MG63 (cell line): ENCODE measurements around the gene MTRF1L. TPM values are rescaled to one million over a fixed set of nuclear protein-coding genes. Genes with fewer than 3 reads are reported as not detected.
"Not testable (repeated sequence)": the region's sequence is repeated elsewhere in the genome, so short reads cannot be mapped to it uniquely, and the experiment has no call there.

ENCODE experiments used
- DNase-seq: peaks from one replicate; pipeline ENCODE4 v3.0.0-alpha.2; 2020
- H3K27me3 ChIP-seq: fragments of 250-450 bp; sonication (Bioruptor Pico); 2 replicates; pipeline ENCODE4 v1.5.1; 2020; ENCODE audit warnings: mild to moderate bottlenecking, moderate library complexity
- H3K36me3 ChIP-seq: fragments of 250-450 bp; sonication (Bioruptor Pico); 2 replicates; pipeline ENCODE4 v1.5.1; 2020; ENCODE audit warnings: mild to moderate bottlenecking, moderate library complexity
- H3K4me3 ChIP-seq: fragments of 250-450 bp; sonication (Bioruptor Pico); 2 replicates; pipeline ENCODE4 v1.5.1; 2020; ENCODE audit warnings: mild to moderate bottlenecking, moderate library complexity
- H3K9me3 ChIP-seq: fragments of 250-450 bp; sonication (Bioruptor Pico); 2 replicates; pipeline ENCODE4 v1.5.1; 2020; ENCODE audit warnings: mild to moderate bottlenecking, moderate library complexity
- total RNA-seq: library from RNA; depleted of rRNA; stranded (reverse); fragments of >200 nt; shearing (Covaris generic); gene quantifications from 2 replicates; pipeline ENCODE4 v1.2.3, GENCODE V29; 2014; ENCODE audit warnings: low replicate concordance

Gene MTRF1L
- total RNA-seq, 1 experiment from 2014 or later: 14.6 TPM

- Histone ChIP-seq H3K36me3 (no peaks in the 10 kb centered on the region), H3K27me3 (no peaks in the 10 kb centered on the region), H3K4me3 (no peak overlapping the region), H3K9me3 (no peaks in the 10 kb centered on the region)
- DNase-seq: no peak
These were observed 15.8 kb upstream of the MTRF1L start for GRCh38 chr6:153018355-153018754.

GRCh38 chr6:153016846-153017245 lies 14.3 kb upstream of the MTRF1L start:
- no peaks in the 10 kb centered on the region for H3K36me3 ChIP-seq
- no peak overlapping the region for H3K4me3 ChIP-seq
- H3K9me3 ChIP-seq: no peaks in the 10 kb centered on the region
- H3K27me3 ChIP-seq: no peaks in the 10 kb centered on the region
- DNase-seq: no peak

- Histone ChIP-seq H3K27me3 (no peaks in the 10 kb centered on the region), H3K4me3 (no peak overlapping the region), H3K36me3 (no peaks in the 10 kb centered on the region), H3K9me3 (no peaks in the 10 kb centered on the region)
- no peak for DNase-seq
These were observed 12.7 kb upstream of the MTRF1L start for GRCh38 chr6:153015094-153015640.

- no peaks in the 10 kb centered on the region for H3K36me3 ChIP-seq
- H3K27me3 ChIP-seq: no peaks in the 10 kb centered on the region
- DNase-seq: no peak
- no peaks in the 10 kb centered on the region for H3K9me3 ChIP-seq
- no peak overlapping the region for H3K4me3 ChIP-seq
These were observed 10.9 kb upstream of the MTRF1L start for GRCh38 chr6:153013438-153013837.

- H3K36me3 ChIP-seq: no peaks in the 10 kb centered on the region
- no peaks in the 10 kb centered on the region for H3K9me3 ChIP-seq
- H3K4me3 ChIP-seq: no peak overlapping the region
- DNase-seq: no peak
- no peaks in the 10 kb centered on the region for H3K27me3 ChIP-seq
These were observed 10.3 kb upstream of the MTRF1L start for GRCh38 chr6:153012856-153013255.

- Histone ChIP-seq H3K36me3 (peaks cover 17% of the 10 kb centered on the region), H3K9me3 (no peaks in the 10 kb centered on the region), H3K27me3 (no peaks in the 10 kb centered on the region), H3K4me3 (peak overlapping the region; percentile 87)
- no peak for DNase-seq
These were observed 819 bp upstream of the MTRF1L start for GRCh38 chr6:153003366-153003690.

- Histone ChIP-seq H3K36me3 (peaks cover 29% of the 10 kb centered on the region), H3K4me3 (peak overlapping the region; percentile 87), H3K27me3 (no peaks in the 10 kb centered on the region), H3K9me3 (no peaks in the 10 kb centered on the region)
- DNase-seq: no peak
These were observed 519 bp downstream of the MTRF1L start for GRCh38 chr6:153001767-153002612.

GRCh38 chr6:153000790-153001189 lies 1.7 kb downstream of the MTRF1L start:
- H3K9me3 ChIP-seq, H3K27me3 ChIP-seq, DNase-seq: not testable (repeated sequence)
- H3K36me3 ChIP-seq: peaks cover 38% of the 10 kb centered on the region
- H3K4me3 ChIP-seq: peak overlapping the region; percentile 87

- peaks cover 43% of the 10 kb centered on the region for H3K36me3 ChIP-seq
- H3K27me3 ChIP-seq: no peaks in the 10 kb centered on the region
- no peak for DNase-seq
- no peaks in the 10 kb centered on the region for H3K9me3 ChIP-seq
- H3K4me3 ChIP-seq: no peak overlapping the region
These were observed 2.3 kb downstream of the MTRF1L start for GRCh38 chr6:153000243-153000642.

- not testable (repeated sequence) for H3K9me3 ChIP-seq, DNase-seq, H3K27me3 ChIP-seq, H3K4me3 ChIP-seq
- peaks cover 50% of the 10 kb centered on the region for H3K36me3 ChIP-seq
These were observed 3.0 kb downstream of the MTRF1L start for GRCh38 chr6:152999538-152999937.

- no peak for DNase-seq
- Histone ChIP-seq H3K4me3 (no peak overlapping the region), H3K36me3 (peaks cover 80% of the 10 kb centered on the region), H3K9me3 (no peaks in the 10 kb centered on the region), H3K27me3 (no peaks in the 10 kb centered on the region)
These were observed 8.7 kb downstream of the MTRF1L start for GRCh38 chr6:152993847-152994246.

- H3K9me3 ChIP-seq: no peaks in the 10 kb centered on the region
- H3K36me3 ChIP-seq: peaks cover 75% of the 10 kb centered on the region
- no peak for DNase-seq
- H3K27me3 ChIP-seq: no peaks in the 10 kb centered on the region
- no peak overlapping the region for H3K4me3 ChIP-seq
These were observed 9.1 kb downstream of the MTRF1L start for GRCh38 chr6:152993431-152993830.

GRCh38 chr6:152986978-152987377 lies 15.5 kb downstream of the MTRF1L start:
- no peak for DNase-seq
- H3K4me3 ChIP-seq: no peak overlapping the region

GRCh38 chr6:152985300-152985699 lies 17.2 kb downstream of the MTRF1L start:
- H3K9me3 ChIP-seq, H3K4me3 ChIP-seq, H3K27me3 ChIP-seq, DNase-seq: not testable (repeated sequence)
- peaks cover 41% of the 10 kb centered on the region for H3K36me3 ChIP-seq

More at GRCh38 chr6:152986978-152987377, 15.5 kb downstream of the MTRF1L start:
- Histone ChIP-seq H3K27me3 (no peaks in the 10 kb centered on the region), H3K36me3 (peaks cover 41% of the 10 kb centered on the region), H3K9me3 (no peaks in the 10 kb centered on the region)

GRCh38 chr6:152984513-152984872 lies 18.0 kb downstream of the MTRF1L start:
- Histone ChIP-seq H3K36me3 (peaks cover 43% of the 10 kb centered on the region), H3K27me3 (no peaks in the 10 kb centered on the region), H3K4me3 (peak overlapping the region; percentile 83), H3K9me3 (no peaks in the 10 kb centered on the region)
- no peak for DNase-seq

- no peaks in the 10 kb centered on the region for H3K27me3 ChIP-seq
- H3K9me3 ChIP-seq: no peaks in the 10 kb centered on the region
- peak; percentile 91 for DNase-seq
- H3K4me3 ChIP-seq: peak overlapping the region; percentile 83
- H3K36me3 ChIP-seq: peaks cover 49% of the 10 kb centered on the region
These were observed 18.6 kb downstream of the MTRF1L start for GRCh38 chr6:152983637-152984512.

- DNase-seq: peak; percentile 97
- Histone ChIP-seq H3K36me3 (peaks cover 54% of the 10 kb centered on the region), H3K9me3 (no peaks in the 10 kb centered on the region), H3K4me3 (peak within 1 kb of the TSS; percentile 83), H3K27me3 (no peaks in the 10 kb centered on the region)
These were observed 19.4 kb downstream of the MTRF1L start, which contains the start of gene FBXO5 for GRCh38 chr6:152982904-152983636. Gene FBXO5, minus strand, starts transcription at chr6:152983041. Its CDS starts 82 bp downstream, at chr6:152982959.
